HG02973 (cell line): ENCODE results near the gene NTSR1.

ENCODE experiments used
- ATAC-seq: cut with Tn5 transposase; IDR thresholded peaks from one replicate; pipeline ENCODE4 v1.9.1; 2021; ENCODE audit warnings: moderate library complexity; ENCODE audit not compliant: unreplicated experiment

NTSR1 gene

GRCh38 chr20:62797671-62798532, 89.3 kb downstream of the NTSR1 start:
- ATAC-seq, result no peak

- ATAC-seq, result no peak
Observed at GRCh38 chr20:62799036-62799435, 90.4 kb downstream of the NTSR1 start.

GRCh38 chr20:62799459-62799858, 90.8 kb downstream of the NTSR1 start:
- no peak for ATAC-seq

GRCh38 chr20:62799873-62800272, 91.2 kb downstream of the NTSR1 start:
- ATAC-seq, result no peak

GRCh38 chr20:62800314-62801259, 92.0 kb downstream of the NTSR1 start:
- ATAC-seq, result no peak

- ATAC-seq, result no peak
Observed at GRCh38 chr20:62801284-62802010, 92.8 kb downstream of the NTSR1 start.

- no peak for ATAC-seq
Observed at GRCh38 chr20:62802026-62802712, 93.5 kb downstream of the NTSR1 start.

GRCh38 chr20:62804021-62804626, 95.5 kb downstream of the NTSR1 start:
- ATAC-seq, result no peak

- no peak for ATAC-seq
Observed at GRCh38 chr20:62804627-62805154, 96.1 kb downstream of the NTSR1 start, which contains the start of gene OGFR. OGFR (plus strand) TSS chr20:62804835; CDS start chr20:62804860, 25 bp downstream.

GRCh38 chr20:62805155-62805710, 96.6 kb downstream of the NTSR1 start:
- ATAC-seq, result no peak

- no peak for ATAC-seq
Observed at GRCh38 chr20:62805711-62806382, 97.2 kb downstream of the NTSR1 start.

GRCh38 chr20:62806383-62807050, 97.9 kb downstream of the NTSR1 start:
- no peak for ATAC-seq

- ATAC-seq, result no peak
Observed at GRCh38 chr20:62807444-62808210, 99.0 kb downstream of the NTSR1 start.

- ATAC-seq, result no peak
Observed at GRCh38 chr20:62808211-62808865, 99.7 kb downstream of the NTSR1 start.

- ATAC-seq, result no peak
Observed at GRCh38 chr20:62809530-62810428, 101.1 kb downstream of the NTSR1 start.

GRCh38 chr20:62811320-62811719, 102.7 kb downstream of the NTSR1 start:
- ATAC-seq, result no peak
